HCT116 (cell line): Measurements from ENCODE around the gene CFAP54. TPM values are rescaled to one million over a fixed set of nuclear protein-coding genes. Genes with fewer than 3 reads are reported as not detected.

Source experiments
- ATAC-seq: fragments of 200-7000 bp; cut with Tn5 transposase; 2 replicates; pipeline ENCODE4 v1.9.1; 2020; ENCODE audit warnings: mild to moderate bottlenecking, moderate library complexity
- BruUV-seq: library from RNA; stranded (reverse); fragments of 400-500 nt; replicated peaks from 2 replicates; lab custom pipeline; 2021; lab: Mats Ljungman, UMichigan
- CTCF ChIA-PET: fragments of 300-600 bp; sonication (Branson Sonifier 250); formaldehyde crosslinking; loops from one replicate; lab custom pipeline; 2021; ENCODE audit warnings: antibody characterized with exemption; lab: Charles Lee
- POLR2A ChIA-PET: fragments of 300-600, 350-600 bp; sonication (Branson Sonifier 250); formaldehyde crosslinking; loops from one replicate; lab custom pipeline; 2021; ENCODE audit warnings: antibody characterized with exemption; lab: Charles Lee
- RAD21 ChIA-PET, 2 experiments: fragments of 300-600 bp; sonication (Branson Sonifier 250); formaldehyde crosslinking; loops; one replicate each; lab custom pipeline; 2023; ENCODE audit warnings: low total read pairs in 2 of 2; ENCODE audit not compliant: uncharacterized antibody in 2 of 2, unreplicated experiment in 2 of 2, low non-redundant PET in 1 of 2; lab: Charles Lee
- DNase-seq: peaks from one replicate; pipeline ENCODE4 v3.0.0-alpha.2; 2010; ENCODE audit warnings: low read depth, low spot score
- H2AFZ ChIP-seq: fragments of 200-600 bp; shearing (Covaris generic), sonication (generic); 2 replicates; pipeline ENCODE4 v1.6.1; 2017; ENCODE audit warnings: low read depth, mixed run types, mixed read lengths, antibody characterized with exemption, low read length; ENCODE audit not compliant: poor library complexity, severe bottlenecking
- H3K27ac ChIP-seq: 2 replicates; pipeline ENCODE4 v1.5.1; 2012; ENCODE audit warnings: low read depth, low read length
- H3K27me3 ChIP-seq: fragments of 200-600 bp; sonication (generic); 2 replicates; pipeline ENCODE4 v1.6.1; 2016; ENCODE audit warnings: mixed run types, low read length, mixed read lengths; ENCODE audit not compliant: insufficient read depth
- H3K36me3 ChIP-seq, 2 experiments: fragments of 200-500 bp in 1 of 2; fragments of 200-600 bp in 1 of 2; sonication (Bioruptor generic) in 1 of 2; sonication (generic) in 1 of 2; 2 replicates each; pipeline versions ENCODE4 v1.5.1 to v1.6.1; 2014 to 2016; ENCODE audit warnings: low read length in 2 of 2, inconsistent platforms in 1 of 2, mixed read lengths in 1 of 2, mixed run types in 1 of 2; ENCODE audit not compliant: insufficient read depth in 2 of 2, control insufficient read depth in 1 of 2
- H3K4me1 ChIP-seq, 2 experiments: fragments of 200-600 bp in 1 of 2; sonication (generic) in 1 of 2; 2 replicates each; pipeline versions ENCODE4 v1.5.1 to v1.6.1; 2012 to 2017; ENCODE audit warnings: low read length in 2 of 2, inconsistent platforms in 1 of 2, mild to moderate bottlenecking in 1 of 2, mixed read lengths in 1 of 2, mixed run types in 1 of 2, moderate library complexity in 1 of 2; ENCODE audit not compliant: insufficient read depth in 2 of 2, control insufficient read depth in 1 of 2
- H3K4me2 ChIP-seq: fragments of 200-600 bp; sonication (generic); 2 replicates; pipeline ENCODE4 v1.6.1; 2017; ENCODE audit warnings: mixed run types, low read length, mixed read lengths
- H3K4me3 ChIP-seq, 2 experiments: fragments of 200-600 bp in 1 of 2; sonication (generic) in 1 of 2; replicated peaks in 1 of 2; 2 replicates each; pipeline ENCODE4 v1.5.1; 2011 to 2016; ENCODE audit warnings: low read length in 2 of 2, control low read depth in 1 of 2, low read depth in 1 of 2, mild to moderate bottlenecking in 1 of 2, mixed read lengths in 1 of 2, mixed run types in 1 of 2
- H3K79me2 ChIP-seq: fragments of 200-600 bp; sonication (generic); 2 replicates; pipeline ENCODE4 v1.6.1; 2017; ENCODE audit warnings: mild to moderate bottlenecking, mixed run types, low read length, moderate library complexity, mixed read lengths; ENCODE audit not compliant: insufficient read depth
- H3K9ac ChIP-seq: fragments of 200-600 bp; sonication (generic); 2 replicates; pipeline ENCODE4 v1.6.1; 2016; ENCODE audit warnings: low read length, mixed read lengths
- H3K9me2 ChIP-seq: fragments of 200-600 bp; sonication (generic), shearing (Covaris generic); 2 replicates; pipeline ENCODE4 v1.6.1; 2017; ENCODE audit warnings: mixed run types, mild to moderate bottlenecking, moderate library complexity; ENCODE audit not compliant: insufficient read depth
- H3K9me3 ChIP-seq, 2 experiments: fragments of 200-500 bp in 1 of 2; fragments of 200-600 bp in 1 of 2; sonication (Bioruptor generic) in 1 of 2; sonication (generic) in 1 of 2; 2 replicates each; pipeline ENCODE4 v1.6.1; 2014 to 2017; ENCODE audit warnings: low read length in 2 of 2, mixed read lengths in 2 of 2, inconsistent platforms in 1 of 2, low read depth in 1 of 2, mild to moderate bottlenecking in 1 of 2, mixed run types in 1 of 2, moderate library complexity in 1 of 2; ENCODE audit not compliant: control insufficient read depth in 1 of 2, insufficient read depth in 1 of 2
- H4K20me1 ChIP-seq: fragments of 200-600 bp; sonication (generic), shearing (Covaris generic); 2 replicates; pipeline ENCODE4 v1.6.1; 2017; ENCODE audit warnings: mixed run types, mild to moderate bottlenecking, moderate library complexity; ENCODE audit not compliant: insufficient read depth
- CEBPB ChIP-seq: IDR thresholded peaks from 2 replicates; pipeline ENCODE4 v1.6.1; 2012; ENCODE audit warnings: low read depth
- CTCF ChIP-seq, 3 experiments: fragments of 200-600 bp in 1 of 3; sonication (generic) in 1 of 3; IDR thresholded peaks in 2 of 3; conservative IDR thresholded peaks in 1 of 3; 2 replicates each; pipeline ENCODE4 v1.5.1; 2012 to 2017; ENCODE audit warnings: low read depth in 2 of 3, low read length in 2 of 3, antibody characterized with exemption in 1 of 3, borderline replicate concordance in 1 of 3, control low read depth in 1 of 3, mild to moderate bottlenecking in 1 of 3, mixed read lengths in 1 of 3, mixed run types in 1 of 3, moderate library complexity in 1 of 3; ENCODE audit not compliant: insufficient read depth in 1 of 3
- EGR1 ChIP-seq: IDR thresholded peaks from 2 replicates; pipeline ENCODE4 v1.6.1; 2012; ENCODE audit warnings: low read depth
- ELF1 ChIP-seq: IDR thresholded peaks from 2 replicates; pipeline ENCODE4 v1.6.1; 2012; ENCODE audit warnings: low read depth, borderline replicate concordance
- EZH2phosphoT487 ChIP-seq: fragments of 200-600 bp; IDR thresholded peaks from 2 replicates; pipeline ENCODE4 v1.6.1; 2018; ENCODE audit warnings: antibody characterized with exemption, borderline replicate concordance
- FOSL1 ChIP-seq: IDR thresholded peaks from 2 replicates; pipeline ENCODE4 v1.6.1; 2012; ENCODE audit warnings: low read depth
- JUND ChIP-seq: IDR thresholded peaks from 2 replicates; pipeline ENCODE4 v1.6.1; 2012
- RAD21 ChIP-seq: IDR thresholded peaks from 2 replicates; pipeline ENCODE4 v1.6.1; 2012; ENCODE audit warnings: low read depth, mild to moderate bottlenecking
- REST ChIP-seq: IDR thresholded peaks from 2 replicates; pipeline ENCODE4 v1.6.1; 2012; ENCODE audit warnings: low read depth
- SIN3A ChIP-seq: IDR thresholded peaks from 2 replicates; pipeline ENCODE4 v1.6.1; 2012; ENCODE audit warnings: low read depth
- SP1 ChIP-seq: IDR thresholded peaks from 2 replicates; pipeline ENCODE4 v1.6.1; 2012; ENCODE audit warnings: low read depth
- TCF7L2 ChIP-seq: IDR thresholded peaks from 2 replicates; pipeline ENCODE4 v1.7.0; 2011; ENCODE audit warnings: borderline replicate concordance, inconsistent platforms; ENCODE audit not compliant: insufficient read depth, insufficient read length; ENCODE audit errors: extremely low read depth
- YY1 ChIP-seq: IDR thresholded peaks from 2 replicates; pipeline ENCODE4 v1.6.1; 2011; ENCODE audit warnings: low read length, low read depth, moderate library complexity, mild to moderate bottlenecking; ENCODE audit not compliant: insufficient replicate concordance; ENCODE audit errors: extremely low read depth
- ZBTB33 ChIP-seq: IDR thresholded peaks from 2 replicates; pipeline ENCODE4 v1.6.1; 2011; ENCODE audit warnings: mild to moderate bottlenecking, low read length, moderate library complexity; ENCODE audit not compliant: insufficient replicate concordance; ENCODE audit errors: extremely low read depth
- ZFX ChIP-seq: fragments of 450-650 bp; IDR thresholded peaks from 2 replicates; pipeline ENCODE4 v1.6.1; 2017
- ZNF274 ChIP-seq: fragments of 200-500 bp; sonication (Bioruptor generic); IDR thresholded peaks from 2 replicates; pipeline ENCODE4 v1.6.1; 2014; ENCODE audit warnings: mild to moderate bottlenecking, low read depth, low read length, inconsistent platforms
- intact Hi-C: fragments of 100-400 bp; cut with micrococcal nuclease; formaldehyde crosslinking; loops from 2 replicates; pipeline ENCODE4 v1.10.0; 2022
- total RNA-seq: library from RNA; stranded (reverse); gene quantifications from one replicate; pipeline ENCODE4 v1.2.1, GENCODE V29; 2021; ENCODE audit not compliant: unreplicated experiment

CFAP54 gene
- total RNA-seq, 1 experiment from 2014 or later: 0.25 TPM

GRCh38 chr12:96908423-96908675 lies 419.0 kb downstream of the CFAP54 start (continued):
- TF ChIP-seq CTCF (IDR thresholded peaks at IDR 0.05 in 2 of 3, conservative IDR thresholded peaks at IDR 0.05 in 1 of 3; ENCODE audit: borderline replicate concordance in 1 of 3, insufficient read depth in 1 of 3, low read depth in 2 of 3, low read length in 2 of 3) (no peak), YY1 (no peak), ELF1 (no peak)

- Histone ChIP-seq H3K36me3 (no peaks in the 10 kb centered on the region), H3K27ac (no peak overlapping the region), H2AFZ (no peak overlapping the region), H3K79me2 (peaks cover 73% of the 10 kb centered on the region), H3K4me1 (peaks cover 3 to 8% of the 10 kb centered on the region in 2 experiments; a peak in 3 of 4 replicates), H3K4me3 (no peak overlapping the region), H3K27me3 (no peaks in the 10 kb centered on the region), H3K9me3 (no peaks in the 10 kb centered on the region), H4K20me1 (no peaks in the 10 kb centered on the region), H3K9ac (no peak overlapping the region), H3K4me2 (no peak overlapping the region), H3K9me2 (no peaks in the 10 kb centered on the region)
- intact Hi-C loops: no loop called here
- no TSS peak for BruUV-seq
- RAD21 ChIA-PET: no interaction called here
- POLR2A ChIA-PET: no interaction called here
- CTCF ChIA-PET: no interaction called here
- ATAC-seq (no peak), DNase-seq (no peak)
- TF ChIP-seq FOSL1 (no peak), CTCF (IDR thresholded peaks at IDR 0.05 in 2 of 3, conservative IDR thresholded peaks at IDR 0.05 in 1 of 3; ENCODE audit: borderline replicate concordance in 1 of 3, insufficient read depth in 1 of 3, low read depth in 2 of 3, low read length in 2 of 3) (no peak), SP1 (no peak), JUND (no peak), TCF7L2 (no peak), ZNF274 (no peak), EGR1 (no peak), RAD21 (no peak), CEBPB (no peak), ZBTB33 (no peak), SIN3A (no peak), ZFX (no peak), EZH2phosphoT487 (no peak), REST (no peak)
Observed at GRCh38 chr12:96912261-96912660, 422.9 kb downstream of the CFAP54 start.
